Jurkat, Clone E6-1 (cell line): Measurements from ENCODE around the gene POMGNT1.

Experiments used
- DNase-seq: peaks from one replicate; pipeline ENCODE4 v3.0.0-alpha.2; 2011; ENCODE audit warnings: low read depth, low spot score
- H3K4me3 ChIP-seq: 2 replicates; pipeline ENCODE4 v1.5.1; 2011; ENCODE audit warnings: mild to moderate bottlenecking, low read length, control low read depth, moderate library complexity

Gene POMGNT1

DNA sequence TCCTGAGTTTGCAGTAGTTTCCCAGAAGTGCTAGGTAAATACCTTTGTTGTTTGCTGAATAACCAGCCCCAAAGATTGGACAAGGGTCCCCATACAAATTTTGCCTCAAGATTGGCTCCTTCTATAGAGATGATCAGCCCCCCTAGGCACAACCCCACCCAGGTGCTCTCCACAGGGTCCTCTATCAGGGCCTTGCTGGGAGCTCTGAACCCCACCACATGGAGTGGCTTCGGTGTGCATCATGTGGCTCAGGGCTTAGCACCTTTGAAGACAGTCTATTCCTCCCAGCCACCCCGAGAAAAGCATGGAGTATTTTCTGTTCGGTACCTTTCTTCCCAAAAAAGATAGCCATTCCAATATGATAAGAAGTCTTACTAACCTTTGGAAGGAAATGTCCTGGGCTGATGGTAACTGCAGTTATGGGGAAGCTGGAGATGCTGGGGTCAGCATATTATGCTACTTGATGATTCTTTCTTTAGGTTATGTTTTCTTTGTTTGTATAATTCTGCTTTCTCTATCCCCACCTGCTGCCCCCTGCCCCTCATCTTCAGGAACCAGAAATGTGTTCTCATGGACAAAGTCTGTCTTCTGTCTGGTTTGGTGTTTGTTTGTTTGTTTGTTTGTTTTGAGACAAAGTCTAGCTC is 28.3 kb downstream of the POMGNT1 start:
- H3K4me3 ChIP-seq, result no peak overlapping the region
- no peak for DNase-seq

DNA sequence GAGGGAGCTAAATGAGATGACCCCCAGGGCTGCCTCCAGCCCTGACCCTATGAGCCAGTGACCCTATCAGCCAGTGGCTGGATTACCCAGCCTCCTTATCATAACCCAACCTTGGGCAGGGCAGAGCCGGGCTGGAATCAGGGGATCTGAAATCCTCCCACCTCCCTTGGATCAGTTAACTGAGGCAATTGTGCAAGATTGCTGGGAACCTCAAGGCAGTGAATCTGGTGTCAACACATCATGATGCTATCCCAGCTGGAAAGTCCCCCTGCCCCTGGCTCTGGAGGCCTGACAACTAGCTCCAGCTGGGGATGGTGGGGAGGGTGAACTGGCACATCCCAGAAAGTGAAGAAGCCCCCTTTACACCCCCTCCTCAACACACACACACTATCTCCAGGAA is 29.8 kb downstream of the POMGNT1 start:
- DNase-seq, result no peak
- H3K4me3 ChIP-seq, result no peak overlapping the region

DNA sequence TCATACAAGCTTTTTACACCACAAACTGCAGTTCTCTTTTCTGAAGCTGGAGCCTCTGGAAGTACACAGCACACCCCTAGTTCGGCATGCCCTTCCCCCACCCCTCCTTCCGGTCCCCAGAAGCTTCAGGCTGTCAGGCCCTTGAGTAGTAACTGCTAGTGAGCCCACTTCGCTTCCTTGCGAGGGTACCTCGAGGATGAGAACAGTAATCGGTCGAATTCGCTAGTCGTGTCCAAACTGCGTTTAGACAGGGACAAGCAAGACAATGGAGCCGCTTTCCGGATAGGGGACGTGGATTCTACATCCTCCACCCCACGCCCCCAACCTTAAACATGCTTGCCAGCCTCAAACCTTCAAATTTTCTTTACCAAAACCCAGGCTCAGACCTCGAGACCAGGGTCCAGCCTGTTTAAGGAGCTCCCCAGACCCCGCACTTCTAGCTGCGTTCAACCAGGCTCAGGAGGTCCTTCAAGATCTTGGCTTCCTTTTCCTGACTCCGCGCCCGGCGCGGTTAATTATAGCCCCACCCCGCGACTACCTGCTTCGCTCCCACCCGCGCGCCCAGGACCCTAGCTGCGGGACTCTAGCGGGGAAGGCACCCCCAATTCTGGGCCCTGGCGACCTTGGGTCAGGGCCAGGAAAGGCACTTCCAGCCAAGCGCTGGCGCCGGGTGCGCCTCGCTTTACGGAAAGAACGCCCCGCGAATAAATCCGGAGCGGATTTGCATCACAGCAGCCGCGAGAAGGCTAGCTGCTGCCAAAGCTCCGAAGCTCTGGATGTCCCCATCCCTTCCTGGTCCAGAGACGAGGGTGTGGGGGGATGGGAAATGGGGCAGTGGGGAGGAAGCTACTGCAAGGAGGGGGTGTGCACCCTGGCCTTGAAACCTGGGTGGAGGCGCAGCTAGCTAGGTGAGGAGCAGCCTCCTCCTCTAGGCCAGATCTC is 31.4 kb downstream of the POMGNT1 start:
- H3K4me3 ChIP-seq, result no peak overlapping the region
- no peak for DNase-seq

DNA sequence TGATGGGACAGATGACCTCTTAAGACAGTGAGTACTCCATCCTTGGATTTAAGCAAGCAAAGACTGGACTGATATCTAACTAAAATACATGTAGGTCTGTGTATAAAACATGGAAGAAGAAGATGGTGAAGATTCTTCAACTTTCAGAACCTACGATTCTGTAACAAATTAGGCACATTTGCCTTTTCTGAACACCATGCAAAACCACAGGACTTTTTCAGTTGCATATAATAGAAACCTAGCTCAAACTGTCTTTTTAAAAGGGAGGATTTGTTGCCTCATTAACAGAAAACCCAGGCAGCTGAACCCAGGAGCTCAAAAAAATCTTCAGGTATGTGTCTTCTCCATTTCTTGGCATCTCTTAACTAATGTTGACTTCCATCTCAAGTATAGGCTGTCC is 38.0 kb downstream of the POMGNT1 start:
- DNase-seq, result no peak
- no peak overlapping the region for H3K4me3 ChIP-seq

DNA sequence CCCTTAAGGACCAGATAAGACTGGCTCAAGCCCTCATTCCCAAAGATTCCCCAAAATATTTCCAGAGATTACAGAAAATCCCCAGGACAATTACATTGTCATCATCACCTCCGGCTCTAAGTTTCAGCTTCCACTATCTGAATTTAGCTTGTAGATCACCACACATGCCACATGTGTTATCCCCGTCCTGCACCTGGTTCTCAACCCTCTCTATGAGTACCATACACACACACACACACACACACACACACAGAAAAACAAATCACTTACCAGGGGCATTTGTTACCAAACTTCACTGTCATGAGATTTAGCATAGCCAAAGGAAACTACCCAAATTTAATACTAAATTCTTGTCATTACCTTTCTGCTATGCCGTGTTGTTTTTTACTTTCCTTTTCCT is 38.7 kb downstream of the POMGNT1 start:
- no peak for DNase-seq
- H3K4me3 ChIP-seq, result no peak overlapping the region

DNA sequence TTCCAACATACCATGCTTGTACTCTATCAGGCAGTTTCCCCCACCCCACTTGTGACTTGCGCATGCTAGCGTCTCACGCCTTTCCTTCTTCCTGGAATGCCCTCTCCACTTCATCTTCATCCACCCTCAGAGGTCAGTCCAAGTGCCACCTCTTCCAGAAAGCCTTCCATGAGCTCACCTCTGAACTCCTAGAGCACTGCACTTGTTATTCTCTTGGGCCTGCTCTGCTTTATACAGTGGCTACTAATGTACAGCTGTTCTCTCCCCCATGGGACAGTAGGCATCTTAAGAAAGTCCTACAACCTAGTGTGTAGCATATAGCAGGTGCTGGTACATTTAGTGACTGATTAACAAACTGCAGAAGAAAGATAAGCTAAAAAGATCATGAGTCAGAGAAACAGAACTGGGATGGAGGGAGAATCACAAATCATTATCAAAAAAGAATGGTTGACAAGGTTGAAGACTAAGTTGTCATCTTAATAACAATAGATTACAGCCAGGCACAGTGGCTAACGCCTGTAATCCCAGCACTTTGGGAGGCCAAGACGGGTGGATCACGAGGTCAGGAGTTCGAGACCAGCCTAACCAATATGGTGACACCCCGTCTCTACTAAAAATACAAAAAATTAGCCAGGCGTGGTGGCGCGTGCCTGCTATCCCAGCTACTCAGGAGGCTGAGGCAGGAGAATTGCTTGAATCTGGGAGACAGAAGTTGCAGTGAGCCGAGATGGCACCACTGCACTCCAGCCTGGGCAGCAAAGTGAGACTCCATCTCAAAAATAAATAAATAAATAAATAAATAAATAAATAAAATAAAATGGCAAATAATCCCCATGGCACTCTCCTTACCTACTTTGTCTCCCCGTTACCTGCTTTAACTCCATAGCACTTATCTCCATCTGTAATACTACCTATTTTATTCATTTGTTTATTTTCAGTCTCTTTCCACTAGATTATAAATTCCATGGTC is 39.6 kb downstream of the POMGNT1 start:
- H3K4me3 ChIP-seq, result no peak overlapping the region
- no peak for DNase-seq

DNA sequence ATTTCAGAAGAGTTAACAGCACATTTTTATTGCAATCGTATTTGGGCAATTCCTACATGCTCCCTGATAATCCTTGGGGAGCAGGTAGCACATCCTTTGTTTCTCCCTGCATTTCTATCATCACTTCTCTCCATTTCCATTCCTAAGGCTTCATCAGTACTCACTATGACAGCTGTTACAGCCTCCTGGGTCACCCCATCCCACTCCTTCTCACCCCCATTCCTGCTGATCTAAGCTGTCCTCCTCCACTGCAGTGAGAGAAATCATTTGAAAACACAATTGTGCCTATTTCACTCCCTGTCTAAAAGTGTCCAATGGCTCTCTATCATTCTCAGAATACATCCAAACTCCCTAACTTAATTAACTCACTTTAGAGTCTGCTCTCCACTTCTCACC is 40.3 kb downstream of the POMGNT1 start:
- no peak for DNase-seq
- no peak overlapping the region for H3K4me3 ChIP-seq

DNA sequence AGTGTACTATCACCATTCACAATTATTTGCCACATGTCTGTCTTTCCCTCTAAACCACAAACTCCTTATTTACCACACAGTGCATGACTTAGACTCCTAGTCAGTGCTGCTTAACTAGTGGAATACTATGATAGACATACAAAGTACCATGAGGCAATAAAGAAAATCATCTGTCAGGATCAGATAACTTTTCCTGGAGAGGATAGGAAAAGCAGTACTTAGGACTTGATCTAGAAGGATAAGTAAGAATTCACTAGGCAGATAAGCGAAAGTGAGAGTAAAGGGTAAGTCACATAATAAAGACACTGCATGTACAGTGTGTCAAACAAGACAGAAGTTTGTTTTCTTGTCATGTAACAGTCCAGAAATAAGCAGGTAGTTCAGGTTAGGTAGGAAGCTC is 44.5 kb downstream of the POMGNT1 start:
- no peak overlapping the region for H3K4me3 ChIP-seq
- no peak for DNase-seq

DNA sequence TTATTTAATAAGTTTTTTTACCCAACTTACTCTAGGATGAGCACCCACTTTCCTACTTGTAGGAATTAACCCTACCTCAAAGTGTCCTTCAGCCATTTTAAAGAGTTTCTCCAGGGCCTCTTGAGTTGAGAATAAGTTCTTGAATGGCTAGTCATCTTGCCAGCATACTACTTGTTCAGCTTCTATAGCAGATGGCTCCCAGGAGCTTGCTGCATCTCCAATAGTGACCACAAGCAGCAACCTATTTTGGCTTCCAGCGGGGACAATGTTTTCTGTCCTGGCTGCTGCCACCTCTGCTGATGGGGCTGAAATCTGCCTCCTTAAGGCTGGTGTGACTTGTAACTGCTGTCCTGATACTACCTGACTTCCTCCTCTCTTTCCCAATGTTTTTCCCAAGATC is 45.0 kb downstream of the POMGNT1 start:
- no peak overlapping the region for H3K4me3 ChIP-seq
- DNase-seq, result no peak

DNA sequence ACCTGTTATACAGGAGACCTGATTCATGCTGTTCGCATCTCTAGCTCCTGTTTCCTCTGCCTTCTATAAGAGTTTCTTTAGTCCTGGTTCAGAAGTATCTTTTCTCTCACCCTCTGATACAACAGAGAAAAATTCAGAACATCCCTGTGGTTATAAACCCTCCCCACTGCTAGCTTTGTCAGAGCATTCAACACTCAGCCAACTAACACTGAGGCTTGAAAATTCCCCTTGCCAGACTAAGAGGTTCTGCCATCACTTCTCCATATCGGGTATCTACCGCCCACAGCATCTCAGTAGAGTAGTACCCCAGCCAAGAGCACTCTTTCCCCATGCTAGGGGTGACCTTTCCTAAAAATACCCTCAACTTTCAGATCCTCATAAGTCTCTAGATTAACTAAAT is 46.2 kb downstream of the POMGNT1 start:
- H3K4me3 ChIP-seq, result no peak overlapping the region
- DNase-seq, result no peak

DNA sequence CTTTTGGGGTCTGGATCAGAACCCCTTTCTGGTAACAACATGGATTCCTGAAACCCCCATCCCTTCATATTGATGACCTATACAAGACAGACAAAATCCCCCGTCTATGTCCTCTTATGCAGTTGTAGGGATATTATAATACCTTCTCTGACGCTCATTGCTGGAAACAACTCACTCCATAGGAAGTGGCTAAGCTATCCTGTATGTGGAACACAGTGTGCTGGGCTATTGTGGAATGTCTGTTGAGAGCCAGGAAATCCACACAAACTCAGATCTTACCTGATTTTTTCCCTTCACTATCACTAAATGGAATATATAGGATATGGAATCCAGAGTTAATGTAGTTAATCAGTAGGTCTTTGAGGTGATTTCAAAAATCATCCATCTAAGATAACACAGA is 48.1 kb downstream of the POMGNT1 start:
- DNase-seq, result no peak
- H3K4me3 ChIP-seq, result no peak overlapping the region

DNA sequence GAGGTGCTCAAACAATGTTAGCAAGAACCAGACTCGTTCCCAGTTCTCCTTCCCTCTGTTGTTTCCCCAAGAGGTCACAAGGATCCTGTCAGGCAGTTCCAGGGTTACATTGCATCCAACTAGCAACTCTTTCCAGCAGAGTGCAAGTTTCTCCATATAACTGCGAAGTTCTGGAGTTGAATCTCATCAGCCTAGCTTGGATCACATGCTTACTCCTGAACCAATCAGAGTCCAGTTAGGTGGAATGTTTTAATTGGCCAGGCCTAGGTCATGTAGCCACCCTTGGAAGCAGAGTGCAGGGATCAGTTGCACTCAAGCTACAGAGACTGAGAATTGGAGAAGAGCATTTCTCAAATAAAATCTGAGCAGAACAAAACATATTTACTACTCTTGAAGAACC is 49.9 kb downstream of the POMGNT1 start:
- no peak overlapping the region for H3K4me3 ChIP-seq
- DNase-seq, result no peak
